ENCODE data around the gene TSPAN15. TPM values are rescaled to one million over a fixed set of nuclear protein-coding genes. Genes with fewer than 3 reads are reported as not detected.
"Not testable (repeated sequence)": the region's sequence is repeated elsewhere in the genome, so short reads cannot be mapped to it uniquely, and the experiment has no call there.

Gene TSPAN15
- total RNA-seq, 1 experiment from 2014 or later, result 5.0 TPM

DNA sequence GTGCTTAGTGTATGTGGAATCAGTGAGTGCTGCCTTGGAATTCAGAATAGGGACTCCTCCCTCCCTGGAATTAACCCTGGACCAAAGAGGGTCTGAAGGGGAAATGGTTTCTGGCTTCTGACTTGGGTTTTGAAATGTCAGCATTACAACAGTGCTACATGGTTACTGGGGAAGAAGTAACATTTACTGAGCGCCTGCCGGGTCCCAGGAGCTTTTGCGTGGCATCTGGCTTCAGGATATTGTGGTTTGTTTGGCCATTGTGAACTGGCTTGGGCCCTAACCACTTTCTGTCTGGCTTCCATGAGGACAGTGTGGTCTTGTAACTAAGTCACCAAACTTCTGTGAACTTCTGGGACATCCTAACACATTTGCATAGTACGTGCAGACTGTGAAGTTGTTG is 21.3 kb downstream of the TSPAN15 start:
- Histone ChIP-seq H3K36me3 (replicated peaks; ENCODE audit: control insufficient read depth, insufficient read depth, low read length) (no peaks in the 10 kb centered on the region), H3K27me3 (ENCODE audit: control insufficient read depth, insufficient read depth, low read length) (peaks cover 1% of the 10 kb centered on the region; the same call in 1 of the 2 replicates), H3K4me3 (ENCODE audit: insufficient read depth, low read depth, low read length) (no peak overlapping the region)
- no peak for DNase-seq

DNA sequence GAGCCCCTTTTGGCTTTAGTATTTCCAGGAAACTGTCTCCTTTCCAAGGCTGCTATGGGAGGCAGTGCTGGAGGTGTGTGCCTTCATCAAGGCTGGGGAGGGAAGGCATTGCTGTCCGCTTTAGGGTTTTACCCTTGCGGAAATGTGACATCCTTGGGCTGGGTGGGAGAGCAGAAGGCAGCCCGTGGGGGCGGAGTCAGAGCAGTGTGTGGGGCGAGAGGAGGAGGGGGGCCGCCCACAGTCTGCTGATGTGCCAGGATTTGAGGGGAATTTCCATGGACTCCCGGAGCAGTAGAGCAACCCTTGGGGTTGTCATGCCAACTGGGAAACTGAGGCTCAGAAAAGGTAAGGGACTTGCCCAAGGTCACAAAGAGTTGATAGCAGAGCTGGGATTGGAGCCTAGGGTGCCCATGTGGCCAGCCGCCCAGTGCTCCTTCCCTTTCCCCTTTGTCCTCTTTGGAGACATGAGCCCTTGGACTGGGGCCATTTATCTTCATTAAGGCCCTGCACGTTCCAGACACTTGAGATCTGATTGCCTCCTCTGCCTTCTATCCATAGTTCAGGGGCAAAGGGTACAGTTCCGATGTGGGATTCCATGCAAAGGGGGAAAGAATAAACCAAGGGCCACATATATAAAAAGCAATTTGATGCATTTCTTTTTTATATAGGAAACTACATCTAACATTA is 22.2 kb downstream of the TSPAN15 start:
- Histone ChIP-seq H3K27me3 (ENCODE audit: control insufficient read depth, insufficient read depth, low read length) (peaks cover 1% of the 10 kb centered on the region; the same call in 1 of the 2 replicates), H3K36me3 (replicated peaks; ENCODE audit: control insufficient read depth, insufficient read depth, low read length) (no peaks in the 10 kb centered on the region), H3K4me3 (ENCODE audit: insufficient read depth, low read depth, low read length) (no peak overlapping the region)
- peak; percentile 70 for DNase-seq

DNA sequence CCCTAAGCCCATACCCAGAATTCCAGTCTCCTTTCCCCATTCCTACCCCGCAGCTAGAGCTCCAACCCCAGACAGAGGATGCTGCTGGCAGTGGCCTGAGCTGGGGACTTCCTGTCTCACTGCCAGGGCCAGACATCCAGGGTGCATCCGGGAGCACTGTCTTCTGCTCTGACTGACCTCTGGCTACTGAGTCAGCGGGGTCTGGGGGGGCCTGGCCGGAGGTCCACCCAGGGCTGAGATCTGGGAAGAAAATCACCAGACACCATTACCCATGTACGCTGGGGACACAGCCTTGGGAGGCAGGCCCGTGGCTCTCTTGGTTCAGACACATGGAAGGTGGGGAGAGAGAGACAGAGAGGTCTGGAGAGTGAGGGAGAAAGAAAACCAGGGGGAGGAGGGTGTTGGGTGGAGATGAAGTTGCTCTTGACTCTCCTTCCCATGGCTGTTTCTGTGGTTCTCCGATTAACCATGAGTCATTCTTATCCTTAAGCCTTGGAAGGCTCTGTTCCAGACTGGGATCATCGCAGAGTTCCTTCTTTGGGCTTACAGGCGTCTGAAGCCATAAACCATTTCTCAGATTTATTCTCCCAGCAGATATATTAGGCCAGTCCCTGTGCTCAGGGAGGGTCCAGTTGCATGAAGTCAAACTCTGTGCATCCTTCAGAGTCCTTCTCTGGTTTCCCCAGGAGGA is 23.6 kb downstream of the TSPAN15 start:
- no peak for DNase-seq
- no peaks in the 10 kb centered on the region for H3K36me3 ChIP-seq (replicated peaks; ENCODE audit: control insufficient read depth, insufficient read depth, low read length)
- H3K4me3 ChIP-seq (ENCODE audit: insufficient read depth, low read depth, low read length), result no peak overlapping the region
- peaks cover 1% of the 10 kb centered on the region; the same call in 1 of the 2 replicates for H3K27me3 ChIP-seq (ENCODE audit: control insufficient read depth, insufficient read depth, low read length)

DNA sequence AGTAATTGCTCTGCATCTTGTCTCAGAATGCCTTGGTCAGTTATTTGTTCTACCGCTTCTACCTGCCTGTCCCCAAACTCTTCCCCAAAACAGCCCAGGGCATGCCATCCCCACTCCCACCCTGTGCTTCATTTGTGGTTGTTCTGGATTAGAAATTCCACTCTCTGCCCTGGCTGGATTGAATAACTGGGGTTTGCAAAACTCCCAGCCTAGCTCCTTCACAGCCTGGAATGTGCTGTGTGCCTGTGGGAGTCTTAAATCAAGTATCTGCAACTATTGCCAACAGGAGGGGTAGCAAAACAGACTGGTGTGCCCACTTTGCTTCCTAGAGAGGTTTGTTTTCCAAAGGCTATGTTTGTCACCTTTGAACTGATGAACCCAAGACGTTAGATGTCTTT is 24.2 kb downstream of the TSPAN15 start:
- H3K27me3 ChIP-seq (ENCODE audit: control insufficient read depth, insufficient read depth, low read length), result peaks cover 1% of the 10 kb centered on the region; the same call in 1 of the 2 replicates
- no peaks in the 10 kb centered on the region for H3K36me3 ChIP-seq (replicated peaks; ENCODE audit: control insufficient read depth, insufficient read depth, low read length)
- DNase-seq, result no peak
- H3K4me3 ChIP-seq (ENCODE audit: insufficient read depth, low read depth, low read length), result no peak overlapping the region

DNA sequence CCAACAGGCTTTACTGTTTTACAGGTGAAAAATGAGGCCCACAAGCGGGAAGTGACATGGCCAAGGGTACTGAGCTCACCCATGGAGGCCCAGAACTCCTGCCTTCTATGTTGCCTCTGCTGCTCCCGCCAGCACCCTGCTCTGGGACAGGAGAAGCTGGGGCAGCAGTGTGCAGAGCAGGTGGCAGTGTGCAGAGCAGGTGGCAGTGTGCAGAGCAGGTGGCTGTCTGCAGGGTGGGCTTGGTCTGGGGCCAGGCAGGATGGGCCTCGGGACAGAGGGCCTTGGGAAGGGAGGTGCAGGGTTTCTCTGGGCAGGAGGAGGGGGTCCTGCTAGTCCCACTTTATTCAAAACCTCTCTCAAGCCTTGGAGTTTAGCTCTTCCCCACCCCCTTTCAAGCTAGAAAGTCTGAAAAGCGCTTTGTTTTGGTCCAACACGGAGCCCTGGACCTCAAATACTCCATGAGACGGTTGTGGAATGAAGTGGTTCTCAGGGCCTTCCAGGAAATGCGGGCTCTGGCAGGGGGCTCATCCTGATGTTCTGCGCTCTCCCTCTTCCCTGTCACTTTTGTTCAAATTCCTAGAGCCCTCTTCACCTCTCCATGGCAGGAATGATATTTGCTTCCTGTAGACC is 26.8 kb downstream of the TSPAN15 start:
- H3K27me3 ChIP-seq (ENCODE audit: control insufficient read depth, insufficient read depth, low read length), result no peaks in the 10 kb centered on the region; the same call in 1 of the 2 replicates
- no peaks in the 10 kb centered on the region for H3K36me3 ChIP-seq (replicated peaks; ENCODE audit: control insufficient read depth, insufficient read depth, low read length)
- DNase-seq, result no peak
- H3K4me3 ChIP-seq (ENCODE audit: insufficient read depth, low read depth, low read length), result no peak overlapping the region

DNA sequence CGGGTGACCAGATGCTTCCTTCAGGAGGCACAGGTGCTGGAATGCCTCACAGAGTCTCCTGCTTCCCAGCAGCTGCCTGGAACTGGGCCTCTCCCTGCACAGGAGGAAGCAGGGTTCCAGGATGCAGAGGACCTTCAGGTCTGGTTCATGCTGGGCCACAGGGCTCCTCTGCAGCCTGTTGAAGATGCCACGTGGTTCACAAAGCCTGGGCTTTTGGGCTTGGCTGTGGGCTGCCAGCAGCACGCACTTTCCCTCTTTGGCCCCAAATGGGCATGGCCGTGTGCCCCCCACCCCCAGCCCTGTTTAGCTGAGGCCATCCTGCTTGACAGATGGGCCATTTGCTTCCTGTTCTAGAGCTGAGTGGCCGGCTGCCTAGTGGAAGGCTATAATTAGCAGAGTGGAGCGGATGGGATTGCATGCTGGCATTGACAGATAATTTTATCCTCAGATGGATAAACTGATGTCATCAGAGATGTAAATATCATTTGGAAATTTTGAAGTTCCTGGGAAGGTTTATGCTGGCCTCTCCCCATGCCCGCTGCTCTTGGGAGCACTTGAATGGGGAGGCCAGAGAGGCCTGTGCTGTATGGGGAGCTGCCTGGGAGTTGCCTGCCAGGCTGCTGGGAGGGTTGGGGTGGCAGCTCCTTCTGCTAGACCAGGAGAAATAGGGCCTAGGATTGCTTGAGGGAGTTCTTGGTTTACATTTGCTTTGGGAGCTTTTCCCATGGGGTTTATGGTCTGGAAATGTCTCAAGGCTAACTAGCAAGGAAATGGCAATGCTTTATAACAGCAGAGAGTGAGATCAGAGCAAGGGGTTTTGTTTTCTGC is 28.2 kb downstream of the TSPAN15 start:
- no peaks in the 10 kb centered on the region for H3K36me3 ChIP-seq (replicated peaks; ENCODE audit: control insufficient read depth, insufficient read depth, low read length)
- no peak for DNase-seq
- no peaks in the 10 kb centered on the region; the same call in 1 of the 2 replicates for H3K27me3 ChIP-seq (ENCODE audit: control insufficient read depth, insufficient read depth, low read length)
- H3K4me3 ChIP-seq (ENCODE audit: insufficient read depth, low read depth, low read length), result no peak overlapping the region

DNA sequence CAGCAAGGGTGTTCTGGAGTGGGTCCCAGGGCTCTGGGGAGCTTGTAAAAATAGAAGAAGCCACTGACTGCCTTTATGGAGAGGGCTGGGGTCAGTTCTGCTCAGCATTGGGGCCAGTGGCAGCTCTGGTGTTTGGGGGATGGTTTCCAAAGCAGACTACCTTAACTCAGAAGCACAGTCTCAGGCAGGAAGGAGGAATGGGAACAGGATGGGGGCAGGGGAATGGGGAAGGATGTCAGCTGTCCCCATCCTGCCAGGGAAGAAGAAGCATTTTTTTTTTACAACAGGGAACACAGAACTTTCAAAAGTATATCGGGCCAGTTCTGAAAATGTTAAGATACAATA is 28.8 kb downstream of the TSPAN15 start:
- Histone ChIP-seq H3K27me3 (ENCODE audit: control insufficient read depth, insufficient read depth, low read length) (no peaks in the 10 kb centered on the region), H3K36me3 (replicated peaks; ENCODE audit: control insufficient read depth, insufficient read depth, low read length) (no peaks in the 10 kb centered on the region), H3K4me3 (ENCODE audit: insufficient read depth, low read depth, low read length) (no peak overlapping the region)
- no peak for DNase-seq

DNA sequence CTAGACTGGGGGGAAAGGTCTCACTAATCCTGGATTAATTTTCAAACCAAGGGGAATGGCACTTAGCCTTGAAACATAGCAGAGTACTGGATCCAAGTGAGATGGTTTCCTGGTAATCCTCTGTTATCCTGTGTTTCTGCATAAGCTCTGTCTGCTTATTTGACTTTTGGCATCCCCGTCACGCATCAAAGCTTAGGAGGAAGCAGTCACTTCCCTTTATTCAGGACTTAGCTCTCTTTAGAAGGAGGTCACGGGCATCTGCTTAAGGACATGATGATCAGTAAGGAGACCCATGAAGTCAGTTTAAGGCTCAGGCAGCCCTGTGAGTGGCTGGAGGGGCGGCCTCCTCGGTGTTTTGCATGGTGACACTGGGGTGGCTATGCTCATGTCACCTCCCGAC is 30.0 kb downstream of the TSPAN15 start:
- Histone ChIP-seq H3K27me3 (ENCODE audit: control insufficient read depth, insufficient read depth, low read length) (no peaks in the 10 kb centered on the region), H3K36me3 (replicated peaks; ENCODE audit: control insufficient read depth, insufficient read depth, low read length) (no peaks in the 10 kb centered on the region), H3K4me3 (ENCODE audit: insufficient read depth, low read depth, low read length) (no peak overlapping the region)
- no peak for DNase-seq

DNA sequence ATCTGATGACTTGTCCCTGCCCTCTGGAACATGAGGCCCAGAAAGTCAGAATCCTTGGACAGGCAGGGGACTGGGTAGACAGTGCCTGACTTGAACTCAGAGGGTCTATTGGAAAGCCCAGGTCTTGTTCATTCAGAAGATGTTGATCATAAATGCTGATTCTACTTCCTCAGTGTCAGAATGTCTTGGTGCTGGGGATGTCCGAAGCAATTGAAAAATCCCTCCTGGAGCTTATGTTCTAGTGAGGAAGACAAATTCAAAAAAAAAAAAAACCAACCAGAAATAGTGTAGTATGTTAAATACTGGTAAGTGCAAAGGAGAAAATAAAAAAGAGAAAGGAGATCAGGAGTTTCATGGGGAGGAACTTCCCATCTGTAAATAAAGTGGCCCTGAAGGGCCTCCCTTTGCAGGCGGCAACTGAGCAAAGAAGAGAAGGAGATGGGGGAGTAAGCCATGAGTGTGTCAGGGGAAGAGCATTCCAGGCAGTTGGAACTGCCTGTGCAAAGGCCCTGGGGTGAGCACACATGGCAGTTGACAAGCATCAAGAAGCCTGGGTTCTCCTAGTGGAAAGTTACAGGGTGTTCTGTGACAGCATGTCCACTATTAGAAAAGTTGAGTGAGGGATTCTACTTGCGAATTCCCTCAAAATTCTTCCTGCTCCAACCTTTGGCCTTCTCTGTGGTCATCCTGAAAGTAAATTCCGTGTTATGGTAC is 30.7 kb downstream of the TSPAN15 start:
- DNase-seq, result no peak
- no peaks in the 10 kb centered on the region for H3K27me3 ChIP-seq (ENCODE audit: control insufficient read depth, insufficient read depth, low read length)
- no peaks in the 10 kb centered on the region for H3K36me3 ChIP-seq (replicated peaks; ENCODE audit: control insufficient read depth, insufficient read depth, low read length)
- H3K4me3 ChIP-seq (ENCODE audit: insufficient read depth, low read depth, low read length), result no peak overlapping the region

DNA sequence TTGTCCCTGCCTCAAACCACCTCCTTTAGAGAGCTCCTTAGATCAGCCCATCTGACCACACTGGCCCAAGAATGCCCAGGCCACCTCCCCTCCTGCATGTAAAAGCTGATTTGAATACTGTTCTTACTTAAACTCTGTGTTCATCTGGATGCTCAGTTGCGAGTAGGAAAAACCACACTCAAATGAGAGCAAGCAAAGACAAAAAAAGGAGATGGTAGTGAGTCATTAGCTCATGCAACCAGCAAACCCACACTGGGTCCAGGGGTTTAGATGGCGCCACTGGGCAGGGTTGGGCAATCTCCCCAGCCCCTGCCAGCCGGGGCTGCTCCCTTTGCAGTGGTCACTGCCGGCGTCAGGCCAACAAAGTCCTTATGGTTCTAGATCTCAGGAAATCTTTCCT is 32.7 kb downstream of the TSPAN15 start:
- Histone ChIP-seq H3K4me3 (ENCODE audit: insufficient read depth, low read depth, low read length) (no peak overlapping the region), H3K27me3 (ENCODE audit: control insufficient read depth, insufficient read depth, low read length) (no peaks in the 10 kb centered on the region), H3K36me3 (replicated peaks; ENCODE audit: control insufficient read depth, insufficient read depth, low read length) (no peaks in the 10 kb centered on the region)
- no peak for DNase-seq

DNA sequence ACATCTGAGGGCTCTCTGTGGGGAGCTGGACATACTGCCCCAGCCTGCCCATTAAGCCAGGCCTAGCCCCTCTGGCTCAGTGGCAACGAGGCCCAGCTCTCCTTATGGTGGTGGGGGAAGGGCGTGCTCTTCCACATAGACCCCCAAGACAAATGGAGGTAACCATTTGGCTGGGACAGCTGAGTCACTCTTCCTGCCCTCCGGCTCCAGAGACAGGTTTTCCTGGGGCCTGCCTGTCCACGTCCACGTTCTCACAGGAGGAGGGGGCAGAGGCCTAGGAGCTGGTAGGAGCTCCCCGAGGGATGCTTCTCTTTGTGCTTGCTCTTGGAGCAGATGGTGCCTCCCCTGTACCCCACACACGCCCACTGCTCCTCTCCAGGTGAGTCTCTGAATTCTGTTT is 33.5 kb downstream of the TSPAN15 start:
- H3K36me3 ChIP-seq (replicated peaks; ENCODE audit: control insufficient read depth, insufficient read depth, low read length), result no peaks in the 10 kb centered on the region
- no peak overlapping the region for H3K4me3 ChIP-seq (ENCODE audit: insufficient read depth, low read depth, low read length)
- no peak for DNase-seq
- H3K27me3 ChIP-seq (ENCODE audit: control insufficient read depth, insufficient read depth, low read length), result no peaks in the 10 kb centered on the region

DNA sequence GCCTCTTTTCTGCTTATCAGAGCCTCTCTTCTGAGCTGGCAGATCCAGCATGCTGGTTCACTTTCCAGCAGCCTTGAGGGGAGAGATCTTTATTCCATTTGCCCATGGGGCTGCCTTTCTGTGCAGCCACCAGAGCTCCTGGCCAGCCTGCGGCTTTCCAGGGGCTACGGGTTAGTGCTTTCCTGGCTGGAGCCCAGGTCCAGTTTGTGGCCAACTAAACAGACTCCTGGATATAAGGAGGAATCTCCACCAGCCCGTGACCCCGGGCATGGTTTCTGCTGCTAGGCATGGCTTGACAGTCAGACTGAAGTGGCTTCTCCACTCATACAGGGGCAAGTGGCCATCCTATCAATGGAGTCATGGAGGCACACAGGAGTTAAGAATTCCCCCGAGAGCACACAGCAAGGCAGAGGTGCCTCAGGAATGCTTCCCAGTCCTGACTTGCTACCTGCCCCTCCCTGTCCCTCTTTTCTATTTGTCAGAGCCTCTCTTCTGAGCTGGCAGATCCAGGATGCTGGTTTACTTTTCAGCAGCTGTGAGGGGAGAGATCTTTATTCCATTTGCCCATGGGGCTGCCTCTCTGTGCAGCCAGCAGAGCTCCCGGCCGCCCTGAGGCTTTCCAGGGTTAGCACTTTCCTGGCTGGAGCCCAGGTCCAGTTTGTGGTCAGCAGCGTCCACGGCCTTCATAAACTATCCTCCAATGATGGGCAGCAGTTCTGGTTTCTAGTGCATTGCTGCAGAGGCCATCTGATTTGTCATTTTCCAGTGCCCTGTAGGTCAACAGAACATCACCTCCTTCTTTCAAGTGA is 35.9 kb downstream of the TSPAN15 start:
- Histone ChIP-seq H3K27me3 (ENCODE audit: control insufficient read depth, insufficient read depth, low read length) (no peaks in the 10 kb centered on the region), H3K36me3 (replicated peaks; ENCODE audit: control insufficient read depth, insufficient read depth, low read length) (no peaks in the 10 kb centered on the region), H3K4me3 (ENCODE audit: insufficient read depth, low read depth, low read length) (no peak overlapping the region)
- DNase-seq, result no peak

DNA sequence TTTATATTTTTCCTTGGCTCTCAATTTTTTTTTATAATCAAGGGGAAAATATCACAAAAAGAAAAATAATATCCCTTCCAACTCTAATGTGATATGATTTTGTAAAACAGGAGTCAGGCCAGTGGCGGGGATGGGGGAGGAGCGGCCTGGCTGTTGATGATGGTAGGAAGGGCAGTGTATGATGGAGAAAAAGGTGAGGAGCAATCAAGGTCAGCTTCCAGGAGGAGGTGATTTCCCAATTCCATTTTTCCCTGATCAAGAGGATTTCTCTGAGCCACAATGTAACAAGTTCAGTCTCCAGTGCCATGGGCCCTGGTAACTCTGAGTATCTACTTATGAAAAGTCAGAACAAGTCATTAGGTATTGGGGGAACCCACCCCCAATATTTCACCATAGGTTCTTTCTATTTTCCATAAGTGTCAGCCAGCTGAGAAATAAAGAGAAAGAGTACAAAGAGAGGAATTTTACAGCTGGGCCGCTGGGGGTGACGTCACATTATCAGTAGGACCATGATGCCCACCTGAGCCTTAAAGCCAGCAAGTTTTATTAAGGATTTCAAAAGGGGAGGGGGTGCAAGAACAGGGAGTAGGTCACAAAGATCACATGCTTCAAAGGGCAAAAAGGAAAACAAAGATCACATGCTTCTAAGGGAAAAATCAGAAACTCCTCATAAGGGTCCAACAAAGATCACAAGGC is 37.0 kb downstream of the TSPAN15 start:
- not testable (repeated sequence) for DNase-seq; H3K36me3 ChIP-seq (replicated peaks; ENCODE audit: control insufficient read depth, insufficient read depth, low read length); H3K27me3 ChIP-seq (ENCODE audit: control insufficient read depth, insufficient read depth, low read length); H3K4me3 ChIP-seq (ENCODE audit: insufficient read depth, low read depth, low read length)

Data from H7 (cell line).